ENCODE results near the gene ADAMTS7. TPM values are rescaled to one million over a fixed set of nuclear protein-coding genes. Genes with fewer than 3 reads are reported as not detected.
"Not testable (repeated sequence)": the region's sequence is repeated elsewhere in the genome, so short reads cannot be mapped to it uniquely, and the experiment has no call there.

ADAMTS7 gene
- total RNA-seq, 1 donor from 2014 or later, result 7.2 TPM

DNA sequence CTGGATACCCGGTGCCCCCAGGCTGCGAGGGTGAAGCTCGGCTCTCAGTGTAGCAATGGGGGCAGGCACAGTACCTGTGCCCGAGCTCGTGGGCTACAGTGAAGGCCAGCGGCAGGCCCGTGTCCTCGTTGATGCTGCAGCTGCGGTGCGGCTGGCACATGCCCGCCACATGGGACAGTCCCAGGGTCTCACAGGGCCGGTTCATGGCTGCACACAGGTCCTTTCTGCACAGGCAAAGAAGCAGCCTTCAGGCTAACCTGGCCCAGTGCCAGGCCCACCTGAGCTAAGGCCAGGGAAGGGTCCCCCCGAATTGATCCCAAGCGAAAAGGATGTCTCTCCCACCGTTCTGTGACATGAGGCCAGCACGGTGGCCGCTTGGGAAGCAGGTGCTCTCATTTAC, 21.6 kb downstream of the ADAMTS7 start:
- DNase-seq (ENCODE audit: low spot score), result no peak
- intact Hi-C loops (cut with micrococcal nuclease), result loop anchor here (1.0 kb wide), 1 partner anchor 28 kb away; no protein-coding TSS in a partner anchor
- peaks cover 4% of the 10 kb centered on the region for H3K27me3 Mint-ChIP-seq (ENCODE audit: low read depth)
- peaks cover 27% of the 10 kb centered on the region for H3K4me1 Mint-ChIP-seq (ENCODE audit: low read depth)
- peak overlapping the region; percentile 44 for H3K27ac Mint-ChIP-seq
- peaks cover 13% of the 10 kb centered on the region for H3K36me3 Mint-ChIP-seq (ENCODE audit: low read depth)
- no peak overlapping the region for H3K4me3 Mint-ChIP-seq (ENCODE audit: low read depth)
- H3K9me3 Mint-ChIP-seq, result peaks cover 4% of the 10 kb centered on the region

DNA sequence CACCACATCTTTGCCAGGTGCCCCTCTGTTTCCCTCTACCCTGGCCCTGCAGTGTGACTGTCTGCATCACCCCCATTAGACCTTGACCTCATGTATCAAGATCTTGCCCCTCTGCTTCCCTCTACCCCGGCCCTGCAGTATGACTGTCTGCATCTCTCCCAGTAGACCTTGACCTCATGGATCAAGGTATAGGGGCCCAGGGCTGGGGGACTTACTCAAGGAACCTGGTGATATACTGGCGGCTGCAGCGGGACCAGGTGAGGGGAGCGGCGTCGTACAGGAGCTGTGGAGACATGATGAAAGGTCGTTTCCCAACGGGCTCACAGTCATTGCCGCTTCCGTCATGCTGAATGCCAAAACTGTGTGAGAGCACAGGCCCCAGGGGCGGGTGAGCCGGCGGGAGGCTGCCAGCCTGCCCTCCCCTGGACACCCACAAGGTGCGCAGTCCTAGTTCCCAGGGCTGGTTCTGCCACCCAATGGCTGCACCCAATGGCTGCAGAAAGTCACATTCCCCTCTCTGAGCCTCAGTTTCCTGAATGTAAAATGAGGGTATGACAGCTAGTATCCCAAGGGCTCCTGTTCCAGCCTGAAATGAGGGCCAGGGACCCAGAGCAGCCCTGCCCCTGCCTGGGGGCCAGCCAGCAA, 23.1 kb downstream of the ADAMTS7 start:
- DNase-seq (ENCODE audit: low spot score), result no peak
- intact Hi-C loops (cut with micrococcal nuclease), result no loop called here
- Mint-ChIP-seq H3K27ac (peak overlapping the region; percentile 47), H3K4me3 (ENCODE audit: low read depth) (no peak overlapping the region), H3K36me3 (ENCODE audit: low read depth) (peaks cover 16% of the 10 kb centered on the region), H3K27me3 (ENCODE audit: low read depth) (peaks cover 8% of the 10 kb centered on the region), H3K4me1 (ENCODE audit: low read depth) (peaks cover 29% of the 10 kb centered on the region), H3K9me3 (peaks cover 11% of the 10 kb centered on the region)

DNA sequence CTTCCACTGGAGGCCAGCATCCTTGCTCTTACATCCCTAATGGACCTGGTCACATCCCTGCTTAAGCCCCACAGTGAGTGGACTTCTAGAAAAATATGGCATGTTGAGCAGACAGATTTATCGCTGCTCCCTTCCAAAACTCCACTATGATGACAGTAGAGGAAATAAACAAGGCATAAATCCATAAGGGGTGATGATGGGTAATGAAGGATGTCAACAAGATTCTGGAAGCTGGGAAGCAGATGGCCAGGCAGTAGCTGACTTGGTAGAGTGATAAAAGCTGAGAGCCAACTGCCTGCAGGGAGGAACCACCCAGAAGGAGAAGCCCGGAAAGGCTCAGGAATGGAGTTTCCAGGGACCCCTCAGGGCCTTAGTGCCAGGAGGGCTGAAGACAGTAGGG, 28.9 kb downstream of the ADAMTS7 start:
- Mint-ChIP-seq H3K9me3 (peaks cover 11% of the 10 kb centered on the region), H3K36me3 (ENCODE audit: low read depth) (peaks cover 11% of the 10 kb centered on the region)
- H3K27me3 Mint-ChIP-seq (ENCODE audit: low read depth); intact Hi-C loops (cut with micrococcal nuclease); DNase-seq (ENCODE audit: low spot score); H3K27ac Mint-ChIP-seq; H3K4me1 Mint-ChIP-seq (ENCODE audit: low read depth); H3K4me3 Mint-ChIP-seq (ENCODE audit: low read depth): not testable (repeated sequence)

DNA sequence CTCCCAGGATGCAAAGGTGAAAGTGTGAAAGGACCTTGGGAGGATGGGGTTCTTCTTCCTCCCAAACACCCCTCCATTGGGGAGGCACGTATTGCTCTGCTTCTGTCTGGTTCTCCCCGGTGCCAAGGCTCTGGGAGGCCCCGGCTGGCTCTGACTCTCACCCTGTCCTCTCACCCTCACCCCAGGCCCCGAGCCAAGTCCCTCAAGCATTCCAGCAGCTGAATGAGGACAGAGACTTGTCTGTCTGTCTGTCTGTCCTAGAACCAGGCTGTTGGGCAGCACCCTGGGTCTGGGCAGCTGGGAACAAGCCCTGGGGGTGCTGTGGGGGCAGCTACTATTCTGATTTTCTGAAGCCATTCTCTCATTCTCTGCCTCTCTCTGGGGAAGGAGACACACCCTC, 29.9 kb downstream of the ADAMTS7 start:
- H3K4me1 Mint-ChIP-seq (ENCODE audit: low read depth); H3K4me3 Mint-ChIP-seq (ENCODE audit: low read depth); H3K27me3 Mint-ChIP-seq (ENCODE audit: low read depth); intact Hi-C loops (cut with micrococcal nuclease); DNase-seq (ENCODE audit: low spot score); H3K27ac Mint-ChIP-seq: not testable (repeated sequence)
- Mint-ChIP-seq H3K36me3 (ENCODE audit: low read depth) (peaks cover 11% of the 10 kb centered on the region), H3K9me3 (peaks cover 11% of the 10 kb centered on the region)

DNA sequence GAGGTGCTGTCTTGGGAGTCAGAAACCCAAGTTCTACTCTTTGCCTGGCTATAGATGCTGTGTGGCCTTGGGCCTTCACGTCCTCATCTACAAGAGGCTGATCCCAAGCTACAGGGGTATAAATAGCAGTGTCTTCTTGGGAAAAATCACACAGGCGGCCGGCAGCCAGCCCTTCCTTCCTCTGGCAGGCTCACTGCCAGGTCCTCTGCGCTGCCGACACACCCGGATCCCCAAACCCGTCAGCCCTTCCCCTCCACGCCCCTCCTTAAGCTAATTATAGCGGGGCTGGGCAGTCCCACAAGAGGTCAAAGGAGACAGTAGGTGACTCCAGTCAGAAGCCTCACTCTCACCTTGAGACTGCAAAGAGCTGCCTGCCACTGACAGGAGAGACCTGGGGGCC, 31.3 kb downstream of the ADAMTS7 start:
- intact Hi-C loops (cut with micrococcal nuclease); H3K36me3 Mint-ChIP-seq (ENCODE audit: low read depth); H3K27me3 Mint-ChIP-seq (ENCODE audit: low read depth); H3K4me3 Mint-ChIP-seq (ENCODE audit: low read depth); DNase-seq (ENCODE audit: low spot score); H3K4me1 Mint-ChIP-seq (ENCODE audit: low read depth); H3K27ac Mint-ChIP-seq: not testable (repeated sequence)
- peaks cover 10% of the 10 kb centered on the region for H3K9me3 Mint-ChIP-seq

DNA sequence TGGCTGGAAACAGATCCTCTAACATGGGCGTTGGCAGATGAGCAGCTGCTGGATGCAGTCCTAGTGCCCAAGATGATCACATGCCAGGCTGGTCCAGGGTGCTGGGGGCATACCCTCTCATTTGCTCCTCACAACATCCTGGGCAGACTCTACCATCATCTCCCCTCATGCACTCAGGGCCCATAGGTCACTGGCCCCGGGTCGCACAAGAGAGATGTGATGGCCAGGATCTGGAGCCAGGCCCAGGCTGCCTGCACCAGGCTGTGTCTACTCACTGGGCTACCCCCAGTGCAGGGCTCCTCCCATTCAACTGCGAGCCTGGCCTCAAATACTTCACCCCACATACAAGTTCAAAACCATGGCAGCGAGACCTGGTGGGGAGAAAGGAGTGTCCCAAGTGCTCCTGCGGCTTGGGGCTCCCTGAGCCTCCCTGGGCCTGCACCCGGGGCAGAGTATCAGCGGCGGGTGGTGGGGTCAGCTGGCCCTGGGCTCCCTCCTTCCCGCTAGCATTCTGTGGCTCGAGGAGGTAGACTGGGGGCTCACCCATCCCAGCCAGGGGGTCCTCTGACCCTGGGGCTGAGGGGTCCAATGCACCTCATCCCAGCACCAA, 32.0 kb downstream of the ADAMTS7 start:
- H3K27ac Mint-ChIP-seq; DNase-seq (ENCODE audit: low spot score); H3K4me3 Mint-ChIP-seq (ENCODE audit: low read depth); H3K36me3 Mint-ChIP-seq (ENCODE audit: low read depth); H3K9me3 Mint-ChIP-seq; H3K27me3 Mint-ChIP-seq (ENCODE audit: low read depth); intact Hi-C loops (cut with micrococcal nuclease); H3K4me1 Mint-ChIP-seq (ENCODE audit: low read depth): not testable (repeated sequence)

DNA sequence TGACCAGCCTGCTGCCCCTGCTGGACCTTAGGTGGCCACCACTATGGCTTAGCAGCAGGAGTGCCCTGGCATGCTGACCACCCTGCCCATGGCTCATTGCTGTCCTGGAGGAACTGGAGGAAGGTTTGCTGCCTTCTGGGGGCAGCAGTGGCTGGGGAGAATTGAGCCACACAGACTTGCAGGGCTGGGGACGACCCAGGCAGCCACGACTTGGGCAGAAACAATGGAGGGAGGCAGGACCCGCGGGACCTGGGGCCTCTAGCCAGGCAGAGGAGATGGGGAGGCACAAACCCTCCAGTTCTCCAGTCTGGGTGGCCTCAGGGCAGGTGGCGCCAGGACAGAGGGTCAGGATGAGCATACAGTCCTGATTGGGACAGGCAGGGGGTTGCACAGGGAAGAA, 32.8 kb downstream of the ADAMTS7 start:
- no peak overlapping the region for H3K27ac Mint-ChIP-seq
- H3K4me1 Mint-ChIP-seq (ENCODE audit: low read depth), result no peaks in the 10 kb centered on the region
- H3K36me3 Mint-ChIP-seq (ENCODE audit: low read depth), result no peaks in the 10 kb centered on the region
- no peak for DNase-seq (ENCODE audit: low spot score)
- H3K9me3 Mint-ChIP-seq, result no peaks in the 10 kb centered on the region
- no peaks in the 10 kb centered on the region for H3K27me3 Mint-ChIP-seq (ENCODE audit: low read depth)
- H3K4me3 Mint-ChIP-seq (ENCODE audit: low read depth), result no peak overlapping the region
- intact Hi-C loops (cut with micrococcal nuclease), result no loop called here

DNA sequence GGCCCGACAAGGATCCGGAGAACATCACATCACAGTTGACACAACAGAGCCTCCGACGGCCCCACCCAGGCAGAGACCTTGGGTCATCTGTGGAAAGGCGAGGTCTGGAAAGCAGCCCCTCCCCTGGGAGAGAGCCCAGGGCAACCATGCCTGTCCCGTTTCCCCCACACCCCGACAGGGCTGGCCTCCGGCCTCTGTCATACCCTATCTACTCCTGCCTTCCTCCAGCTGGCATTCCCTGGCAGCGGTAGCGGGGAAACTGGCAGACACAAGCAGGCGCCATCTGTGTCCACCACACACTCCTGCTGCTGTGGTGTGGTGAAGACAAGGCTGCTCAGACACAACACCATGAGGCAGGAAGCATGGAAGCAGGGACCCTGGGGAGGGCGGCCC, 33.3 kb downstream of the ADAMTS7 start:
- H3K27me3 Mint-ChIP-seq (ENCODE audit: low read depth); intact Hi-C loops (cut with micrococcal nuclease); H3K4me1 Mint-ChIP-seq (ENCODE audit: low read depth); H3K9me3 Mint-ChIP-seq; DNase-seq (ENCODE audit: low spot score); H3K4me3 Mint-ChIP-seq (ENCODE audit: low read depth); H3K36me3 Mint-ChIP-seq (ENCODE audit: low read depth); H3K27ac Mint-ChIP-seq: not testable (repeated sequence)

DNA sequence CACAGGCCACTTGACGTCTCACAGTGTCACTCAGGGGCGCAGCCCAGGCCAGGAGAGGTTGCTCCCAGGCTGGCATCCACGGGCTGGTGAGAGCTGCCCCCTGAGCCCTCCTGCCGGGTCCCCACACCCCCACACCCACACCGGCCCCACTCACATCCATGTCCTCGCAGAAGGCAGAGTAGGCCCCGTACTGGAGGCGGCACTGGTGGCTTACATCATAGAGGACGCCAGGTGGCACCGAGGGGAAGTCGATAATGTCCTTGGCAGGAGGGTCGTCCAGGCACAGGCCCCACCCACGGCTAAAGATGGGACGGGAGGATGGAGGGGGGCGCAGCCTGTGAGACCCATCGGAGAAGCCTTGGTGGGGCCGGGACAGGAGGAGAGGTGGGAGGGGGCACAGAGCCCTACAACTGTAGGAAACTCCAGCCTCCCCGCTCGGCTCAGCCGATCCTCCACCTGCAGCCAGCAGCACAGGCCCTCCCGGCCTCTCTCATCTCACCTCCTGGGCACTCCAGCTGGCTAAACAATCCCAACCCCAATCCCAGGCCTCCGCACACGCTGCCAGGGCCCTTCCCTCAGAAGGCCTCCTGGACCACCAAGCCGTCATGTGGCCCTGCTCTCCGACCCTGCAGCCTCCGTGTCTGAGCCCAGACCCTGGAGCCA, 33.8 kb downstream of the ADAMTS7 start:
- DNase-seq (ENCODE audit: low spot score); H3K27me3 Mint-ChIP-seq (ENCODE audit: low read depth); H3K4me3 Mint-ChIP-seq (ENCODE audit: low read depth); intact Hi-C loops (cut with micrococcal nuclease); H3K27ac Mint-ChIP-seq; H3K9me3 Mint-ChIP-seq; H3K4me1 Mint-ChIP-seq (ENCODE audit: low read depth); H3K36me3 Mint-ChIP-seq (ENCODE audit: low read depth): not testable (repeated sequence)

DNA sequence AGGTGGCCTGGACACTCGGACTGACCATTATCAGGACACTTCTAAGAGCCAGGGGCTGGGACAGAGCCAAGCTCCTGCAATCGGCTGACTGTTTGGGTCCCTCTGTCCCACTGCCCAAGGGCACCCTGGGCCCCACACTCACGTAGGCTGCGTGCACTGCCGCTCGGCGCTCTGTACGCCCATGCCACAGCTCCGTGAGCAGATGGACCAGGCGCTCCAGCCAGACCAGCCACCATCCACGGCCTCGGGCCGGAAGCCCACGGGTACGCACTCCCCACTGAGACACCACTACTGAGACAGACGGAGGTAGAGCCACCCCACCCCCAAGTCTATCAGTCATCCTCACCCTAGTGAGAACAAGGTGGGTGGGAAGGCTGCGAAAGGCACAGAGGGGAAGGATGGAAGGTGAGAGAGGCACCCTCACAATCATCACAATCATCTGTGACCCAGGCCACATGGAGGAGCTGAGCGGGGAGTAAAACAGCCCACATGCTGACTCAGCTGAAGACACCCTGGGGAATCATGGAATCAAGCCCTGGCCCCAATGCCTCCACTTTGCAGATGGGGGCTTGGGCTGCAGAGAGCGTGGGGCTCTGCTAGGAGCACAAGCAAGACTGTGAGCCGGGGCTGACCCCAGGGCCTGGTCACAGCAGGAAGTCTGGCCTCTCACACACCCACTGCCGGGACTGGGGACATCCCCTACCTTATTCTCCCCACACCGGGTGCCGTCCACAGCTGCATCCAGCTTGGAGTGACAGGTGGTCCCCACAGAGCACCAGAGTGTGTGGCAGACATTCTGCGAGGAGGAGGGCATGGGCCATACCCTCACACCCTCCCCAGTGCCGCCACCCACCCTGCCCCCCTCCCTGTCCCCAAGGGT, 35.0 kb downstream of the ADAMTS7 start:
- H3K27me3 Mint-ChIP-seq (ENCODE audit: low read depth); H3K4me1 Mint-ChIP-seq (ENCODE audit: low read depth); DNase-seq (ENCODE audit: low spot score); intact Hi-C loops (cut with micrococcal nuclease); H3K9me3 Mint-ChIP-seq; H3K4me3 Mint-ChIP-seq (ENCODE audit: low read depth); H3K27ac Mint-ChIP-seq; H3K36me3 Mint-ChIP-seq (ENCODE audit: low read depth): not testable (repeated sequence)

DNA sequence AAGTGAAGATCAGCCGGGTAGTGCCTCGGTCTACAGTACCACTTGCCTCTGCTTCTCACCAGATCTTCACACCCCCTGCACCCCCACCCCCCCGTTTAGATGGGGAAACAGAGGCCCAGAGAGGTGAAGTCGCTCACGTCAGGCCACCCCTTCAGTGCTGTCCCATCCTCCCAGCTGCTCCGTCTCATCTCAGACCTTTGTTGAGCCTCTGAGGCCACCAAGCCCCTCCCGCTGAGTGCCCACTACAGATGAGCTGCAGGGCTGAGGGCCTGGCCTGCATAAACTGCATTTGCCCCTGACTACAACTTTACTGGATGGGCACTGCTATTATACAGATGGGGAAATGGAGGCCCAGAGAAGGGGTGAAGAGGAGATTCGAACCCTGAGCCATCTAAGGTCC, 35.8 kb downstream of the ADAMTS7 start:
- Mint-ChIP-seq H3K27me3 (ENCODE audit: low read depth) (no peaks in the 10 kb centered on the region), H3K36me3 (ENCODE audit: low read depth) (no peaks in the 10 kb centered on the region), H3K4me3 (ENCODE audit: low read depth) (no peak overlapping the region), H3K4me1 (ENCODE audit: low read depth) (no peaks in the 10 kb centered on the region), H3K27ac (no peak overlapping the region), H3K9me3 (no peaks in the 10 kb centered on the region)
- intact Hi-C loops (cut with micrococcal nuclease), result no loop called here
- no peak for DNase-seq (ENCODE audit: low spot score)

DNA sequence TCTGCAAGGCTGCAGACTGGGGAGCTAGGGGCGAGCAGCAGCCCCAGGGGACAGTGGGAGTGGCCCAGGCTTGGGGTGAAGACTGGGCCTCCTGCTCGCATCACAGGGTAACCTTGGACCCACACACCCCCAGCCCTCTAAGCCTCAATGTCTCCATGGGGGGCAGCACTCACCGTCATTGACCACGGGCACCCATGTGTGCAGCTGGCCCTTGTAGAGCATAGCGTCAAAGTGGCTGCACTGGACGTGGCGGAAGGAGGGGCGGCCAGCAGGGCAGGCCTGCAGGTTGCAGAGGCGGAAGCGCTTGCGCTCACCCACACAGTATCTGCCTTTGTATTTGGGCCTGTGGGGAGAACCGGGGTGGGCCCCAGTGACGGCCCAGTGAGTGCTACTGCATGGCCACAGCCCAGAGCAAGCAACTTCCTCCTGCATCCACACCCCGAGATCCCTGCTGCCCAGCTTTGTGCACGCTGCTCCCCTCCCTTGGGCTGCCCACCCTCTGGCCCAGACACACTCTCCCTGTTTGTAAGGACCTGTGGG, 36.7 kb downstream of the ADAMTS7 start:
- H3K4me3 Mint-ChIP-seq (ENCODE audit: low read depth); intact Hi-C loops (cut with micrococcal nuclease); H3K27ac Mint-ChIP-seq; DNase-seq (ENCODE audit: low spot score); H3K36me3 Mint-ChIP-seq (ENCODE audit: low read depth); H3K4me1 Mint-ChIP-seq (ENCODE audit: low read depth); H3K27me3 Mint-ChIP-seq (ENCODE audit: low read depth); H3K9me3 Mint-ChIP-seq: not testable (repeated sequence)
